Heart left ventricle (tissue), 16 donors: ENCODE results near the gene GALNT18. TPM values are rescaled to one million over a fixed set of nuclear protein-coding genes. Genes with fewer than 3 reads are reported as not detected.

Source experiments
- ATAC-seq, 4 donors: fragments of 200-7000 bp; cut with Tn5 transposase; one replicate each; pipeline ENCODE4 v1.9.1; 2020 to 2022; ENCODE audit warnings: moderate library complexity in 4 of 4, mild to moderate bottlenecking in 3 of 4, moderate number of reproducible peaks in 1 of 4
- DNase-seq, 5 donors: peaks; one replicate each; pipeline ENCODE4 v3.0.0-alpha.2; 2020
- H3K27ac ChIP-seq, 12 donors: fragments of 200-600 bp; sonication (generic) in 4 of 12; one replicate each; pipeline versions ENCODE4 v1.5.0 to v1.8.0; 2016 to 2022; ENCODE audit warnings: mild to moderate bottlenecking in 2 of 12
- H3K27me3 ChIP-seq, 9 donors: fragments of 200-600 bp; sonication (generic) in 2 of 9; one replicate each; pipeline versions ENCODE4 v1.5.1 to v1.8.0; 2016 to 2022; ENCODE audit warnings: mild to moderate bottlenecking in 3 of 9
- H3K36me3 ChIP-seq, 9 donors: fragments of 200-600 bp; sonication (generic) in 2 of 9; one replicate each; pipeline versions ENCODE4 v1.5.0 to v1.8.0; 2018 to 2022; ENCODE audit warnings: mild to moderate bottlenecking in 2 of 9
- H3K4me1 ChIP-seq, 12 donors: fragments of 200-600 bp; sonication (generic) in 4 of 12; one replicate each; pipeline versions ENCODE4 v1.5.0 to v1.8.0; 2016 to 2022; ENCODE audit warnings: mild to moderate bottlenecking in 3 of 12
- H3K4me3 ChIP-seq, 12 donors: fragments of 200-600 bp; sonication (generic) in 4 of 12; one replicate each; pipeline versions ENCODE4 v1.5.0 to v1.8.0; 2017 to 2022; ENCODE audit warnings: mild to moderate bottlenecking in 9 of 12, moderate library complexity in 4 of 12
- H3K9me3 ChIP-seq, 12 donors: fragments of 200-600 bp; sonication (generic) in 4 of 12; one replicate each; pipeline versions ENCODE4 v1.5.0 to v1.8.0; 2016 to 2022; ENCODE audit warnings: mild to moderate bottlenecking in 1 of 12
- CTCF ChIP-seq, 12 donors: fragments of 200-600 bp; sonication (generic) in 4 of 12; IDR thresholded peaks; one replicate each; pipeline versions ENCODE4 v1.5.0 to v1.8.0; 2018 to 2022; ENCODE audit warnings: antibody characterized with exemption in 12 of 12, mild to moderate bottlenecking in 5 of 12
- POLR2A ChIP-seq, 2 donors: fragments of 450-650 bp; IDR thresholded peaks; one replicate each; pipeline ENCODE4 v1.6.1; 2017; ENCODE audit warnings: antibody characterized with exemption in 2 of 2, mild to moderate bottlenecking in 2 of 2, moderate library complexity in 2 of 2
- WGBS, 4 donors: extraction: QIAGEN DNeasy Blood & Tissue Kit in 2 of 4; methylation state at CpG; one replicate each; pipeline versions ENCODE4 v1.1.5 to v1.1.7; 2013 to 2018; 5-methylcytosine and 5-hydroxymethylcytosine counted together
- intact Hi-C, 10 donors: fragments of 100-400 bp; cut with DNase I; formaldehyde crosslinking; loops; one replicate each; pipeline versions ENCODE4 v1.11.1 to v1.14.2; 2022
- polyA plus RNA-seq, 2 donors: library from polyadenylated mRNA; stranded (reverse); fragments of 200-250 nt; gene quantifications; one replicate each; pipeline ENCODE4 v1.2.3, GENCODE V29; 2013
- total RNA-seq, 9 donors: library from RNA; depleted of rRNA in 2 of 9; stranded (reverse); fragments of >200 nt in 2 of 9; fragmentation: NEBNext Ultra II Directional in 3 of 9; extraction: Animal tissue kit (Norgen Biotek cat#: 25700) in 3 of 9; gene quantifications; one replicate each; pipeline versions ENCODE4 v1.1.0 to v1.2.4, GENCODE V29; 2016 to 2023
- donor health status: ischemic (EF 13 %, LVEDD 7.1; RV severe dilation, severe dysfunction).
- donor health status: healthy with polysubstance abuse.
- donor health status: DM: no; HTN: yes; CAD: no.
- donor health status: DM: no; HTN: no; CAD: no.
- donor health status: ischemic (EF 25% LVEDD 6.9; RV normal size, moderate dysfunction).
- donor health status: ischemic (EF 25% LVEDD 5.7; RV mildly dilated, moderate dysfunction).
- donor health status: healthy.
- donor health status: DM: yes; HTN: yes; CAD: no.
- donor health status: ischemic (EF 35%, LVEDD 5.7; RV mildly dilated, moderate dysfunction).
- donor health status: nonischemic (EF 11% LVEDD 7.7; RV severe dilation, severe dysfunction).
- donor health status: DM: yes; HTN: yes; CAD: no.
- donor health status: PGD.
- donor health status: ischemic (EF 29% LVEDD 5.4; RV normal size, mild dysfunction).
- donor health status: nonischemic (EF 23%, LVEDD 6.1; RV moderate dilation, normal function).

The GALNT18 gene
- total and polyA plus RNA-seq, 11 donors, result 9.0 to 31.8 (median 17.3) TPM

- TF ChIP-seq POLR2A (IDR thresholded peaks at IDR 0.05) (no peak), CTCF (IDR thresholded peaks at IDR 0.05) (peak; percentile 62 to 87 (median 78))
- peaks cover 0 to 9% (median 0%) of the 10 kb centered on the region in 9 donors for H3K36me3 ChIP-seq
- no peaks in the 10 kb centered on the region for H3K27me3 ChIP-seq
- intact Hi-C loops, result loop anchor here (2.0 to 10.0 kb wide), 5 partner anchors 111 to 519 kb away; no protein-coding TSS in a partner anchor
- peaks cover 0 to 13% (median 6%) of the 10 kb centered on the region in 12 donors for H3K4me1 ChIP-seq
- no peak overlapping the region for H3K4me3 ChIP-seq
- ATAC-seq (peak in 3 of 4 donors; percentile 58 to 73 (median 66)), DNase-seq (peak in 1 of 5 donors; percentile 37)
- WGBS, 4 donors, result 46 to 56% (median 50%) methylated on average over 8 of the region's 8 CpGs
- no peak overlapping the region for H3K27ac ChIP-seq
- H3K9me3 ChIP-seq, result no peaks in the 10 kb centered on the region
Measured at GRCh38 chr11:11265994-11266606, 355.7 kb downstream of the GALNT18 start.

DNA sequence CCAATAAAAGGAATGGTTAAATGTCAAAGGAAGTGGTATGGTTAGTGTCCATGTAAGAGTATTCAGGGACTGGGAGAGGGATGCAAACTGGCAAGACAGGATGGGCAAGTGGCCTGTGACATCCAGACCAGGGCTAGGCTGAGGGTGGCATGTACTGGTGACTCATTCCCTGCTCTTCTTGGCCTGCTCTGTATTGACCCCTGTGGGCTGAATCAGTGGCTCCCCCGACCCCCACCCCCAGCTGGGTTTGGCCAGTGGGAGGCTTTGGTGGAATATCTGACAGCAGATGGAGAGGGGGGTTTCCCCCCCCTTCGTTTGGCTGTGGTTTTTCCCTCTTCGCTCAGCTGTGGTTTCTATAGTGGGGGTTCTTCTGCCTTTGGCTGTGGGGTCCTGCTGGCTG lies 356.5 kb downstream of the GALNT18 start:
- no peak for DNase-seq
- peaks cover 0 to 4% (median 0%) of the 10 kb centered on the region in 9 donors for H3K27me3 ChIP-seq
- no peak for ATAC-seq
- intact Hi-C loops, result loop anchor here in 9 of 10 donors (5.0 to 10.0 kb wide), 4 partner anchors 111 to 519 kb away; no protein-coding TSS in a partner anchor
- peaks cover 0 to 13% (median 6%) of the 10 kb centered on the region in 12 donors for H3K4me1 ChIP-seq
- TF ChIP-seq POLR2A (IDR thresholded peaks at IDR 0.05) (no peak), CTCF (IDR thresholded peaks at IDR 0.05) (no peak)
- peaks cover 0 to 6% (median 0%) of the 10 kb centered on the region in 9 donors for H3K36me3 ChIP-seq
- no peak overlapping the region for H3K27ac ChIP-seq
- H3K4me3 ChIP-seq, result no peak overlapping the region
- WGBS, 4 donors, result 70 to 76% (median 75%) methylated on average over 3 of the region's 3 CpGs
- H3K9me3 ChIP-seq, result no peaks in the 10 kb centered on the region

- WGBS, 4 donors, result 50 to 64% (median 55%) methylated on average over 8 of the region's 8 CpGs
- Histone ChIP-seq H3K36me3 (peaks cover 0 to 4% (median 0%) of the 10 kb centered on the region in 9 donors), H3K4me1 (peaks cover 0 to 13% (median 6%) of the 10 kb centered on the region in 12 donors), H3K27me3 (peaks cover 0 to 5% (median 0%) of the 10 kb centered on the region in 9 donors), H3K9me3 (no peaks in the 10 kb centered on the region), H3K4me3 (no peak overlapping the region), H3K27ac (no peak overlapping the region)
- intact Hi-C loops, result loop anchor here in 3 of 10 donors (10.0 kb wide), 3 partner anchors 109 to 521 kb away; no protein-coding TSS in a partner anchor
- ATAC-seq (no peak), DNase-seq (no peak)
- no peak for TF ChIP-seq POLR2A (IDR thresholded peaks at IDR 0.05)
- no peak for TF ChIP-seq CTCF (IDR thresholded peaks at IDR 0.05)
Measured at GRCh38 chr11:11263238-11264005, 358.4 kb downstream of the GALNT18 start.
